Trophoblast cell (in vitro differentiated cells and primary cell): ENCODE measurements around the gene LRRC4.

ENCODE experiments used
- DNase-seq, 2 donors: peaks; one replicate each; pipeline ENCODE4 v3.0.0-alpha.2; 2016
- H2AFZ ChIP-seq: 2 replicates; pipeline ENCODE4 v1.6.1; 2013; ENCODE audit warnings: low read length, moderate library complexity, mild to moderate bottlenecking; ENCODE audit not compliant: insufficient read depth, poor library complexity
- H2AK5ac ChIP-seq: 2 replicates; pipeline ENCODE4 v1.6.1; 2013; ENCODE audit warnings: mild to moderate bottlenecking, low read length
- H2BK120ac ChIP-seq: 2 replicates; pipeline ENCODE4 v1.6.1; 2013; ENCODE audit warnings: low read length, mild to moderate bottlenecking, moderate library complexity; ENCODE audit not compliant: insufficient read depth, poor library complexity
- H2BK12ac ChIP-seq: 2 replicates; pipeline ENCODE4 v1.6.1; 2013; ENCODE audit warnings: mild to moderate bottlenecking, low read length, moderate library complexity
- H2BK5ac ChIP-seq: 2 replicates; pipeline ENCODE4 v1.6.1; 2013; ENCODE audit warnings: low read length, low read depth, moderate library complexity, mild to moderate bottlenecking; ENCODE audit not compliant: poor library complexity
- H3K14ac ChIP-seq: 2 replicates; pipeline ENCODE4 v1.6.1; 2013; ENCODE audit warnings: mild to moderate bottlenecking, low read length
- H3K18ac ChIP-seq: 2 replicates; pipeline ENCODE4 v1.6.1; 2013; ENCODE audit warnings: mild to moderate bottlenecking, low read length
- H3K23ac ChIP-seq: 2 replicates; pipeline ENCODE4 v1.6.1; 2013; ENCODE audit warnings: low read length
- H3K27ac ChIP-seq: 2 replicates; pipeline ENCODE4 v1.5.1; 2013; ENCODE audit warnings: low read depth, mild to moderate bottlenecking, inconsistent platforms, low read length, moderate library complexity
- H3K27me3 ChIP-seq: 2 replicates; pipeline ENCODE4 v1.6.1; 2013; ENCODE audit warnings: inconsistent platforms, mild to moderate bottlenecking, low read length, moderate library complexity; ENCODE audit not compliant: insufficient read depth
- H3K36me3 ChIP-seq, 2 experiments: 1 replicate in 1 of 2; 2 replicates in 1 of 2; pipeline ENCODE4 v1.6.1; 2013; ENCODE audit warnings: low read length in 2 of 2, mild to moderate bottlenecking in 2 of 2, moderate library complexity in 1 of 2; ENCODE audit not compliant: insufficient read depth in 2 of 2, control insufficient read depth in 1 of 2
- H3K4ac ChIP-seq: 2 replicates; pipeline ENCODE4 v1.6.1; 2013; ENCODE audit warnings: low read depth, mild to moderate bottlenecking, low read length, moderate library complexity
- H3K4me1 ChIP-seq, 2 experiments: 1 replicate in 1 of 2; 2 replicates in 1 of 2; pipeline ENCODE4 v1.6.1; 2013; ENCODE audit warnings: low read length in 2 of 2, mild to moderate bottlenecking in 2 of 2, moderate library complexity in 1 of 2; ENCODE audit not compliant: insufficient read depth in 2 of 2, control insufficient read depth in 1 of 2
- H3K4me2 ChIP-seq: 2 replicates; pipeline ENCODE4 v1.6.1; 2013; ENCODE audit warnings: inconsistent platforms, mild to moderate bottlenecking, low read length, moderate library complexity
- H3K4me3 ChIP-seq: 2 replicates; pipeline ENCODE4 v1.5.1; 2013; ENCODE audit warnings: mild to moderate bottlenecking, low read depth, low read length, inconsistent platforms
- H3K79me1 ChIP-seq: one replicate; pipeline ENCODE4 v1.6.1; 2013; ENCODE audit warnings: low read length
- H3K79me2 ChIP-seq: 2 replicates; pipeline ENCODE4 v1.6.1; 2013; ENCODE audit warnings: low read length, mild to moderate bottlenecking; ENCODE audit not compliant: control insufficient read depth, insufficient read depth, poor library complexity
- H3K9ac ChIP-seq: 2 replicates; pipeline ENCODE4 v1.6.1; 2013; ENCODE audit warnings: mild to moderate bottlenecking, low read length
- H3K9me3 ChIP-seq: 2 replicates; pipeline ENCODE4 v1.6.1; 2013; ENCODE audit warnings: low read depth, mild to moderate bottlenecking, control low read depth, inconsistent platforms, low read length; ENCODE audit not compliant: insufficient read depth
- H4K12ac ChIP-seq: 2 replicates; pipeline ENCODE4 v1.6.1; 2013; ENCODE audit warnings: low read depth, mild to moderate bottlenecking, low read length, moderate library complexity
- H4K8ac ChIP-seq: 2 replicates; pipeline ENCODE4 v1.6.1; 2013; ENCODE audit warnings: low read depth, mild to moderate bottlenecking, low read length, moderate library complexity
- H4K91ac ChIP-seq: one replicate; pipeline ENCODE4 v1.6.1; 2013; ENCODE audit warnings: low read depth, mild to moderate bottlenecking, low read length, moderate library complexity
- WGBS: extraction: QIAGEN DNeasy Blood & Tissue Kit; methylation state at CpG from one replicate; pipeline ENCODE4 v1.1.7; 2013; ENCODE audit warnings: missing lambda C conversion rate; ENCODE audit not compliant: insufficient read length, insufficient coverage; ENCODE audit errors: extremely low coverage; 5-methylcytosine and 5-hydroxymethylcytosine counted together

LRRC4 gene

DNA sequence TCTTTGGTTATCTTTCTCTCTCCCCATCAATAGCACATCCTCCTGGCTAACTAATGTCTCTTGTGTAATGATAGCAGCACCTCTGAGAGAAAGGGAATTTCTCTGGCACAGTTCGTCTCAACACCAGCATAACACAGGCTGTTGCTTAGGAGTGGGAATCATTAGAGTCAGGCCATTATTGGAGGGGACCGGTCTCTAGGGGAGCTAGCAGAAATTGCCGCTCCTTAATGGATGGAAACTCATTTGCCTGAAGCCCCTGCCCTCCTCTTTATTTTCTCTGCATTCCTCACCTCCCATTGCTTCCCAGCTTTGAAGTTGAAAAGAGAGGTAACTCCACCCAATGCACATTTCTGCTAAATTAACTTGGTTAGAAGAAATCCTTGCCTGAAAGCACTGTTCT, 11.9 kb downstream of the LRRC4 start:
- no peak overlapping the region for H3K9ac ChIP-seq
- H3K4me3 ChIP-seq, result no peak overlapping the region
- H3K18ac ChIP-seq, result no peak overlapping the region
- DNase-seq, result no peak
- no peak overlapping the region for H2BK120ac ChIP-seq
- H2BK5ac ChIP-seq, result no peak overlapping the region
- H3K36me3 ChIP-seq, result peaks cover 11 to 27% of the 10 kb centered on the region in 2 experiments
- no peak overlapping the region for H3K4me2 ChIP-seq
- no peak overlapping the region for H4K8ac ChIP-seq
- H3K27me3 ChIP-seq, result no peaks in the 10 kb centered on the region
- no peaks in the 10 kb centered on the region for H3K79me2 ChIP-seq
- H2BK12ac ChIP-seq, result no peak overlapping the region
- H3K4ac ChIP-seq, result no peak overlapping the region
- no peaks in the 10 kb centered on the region for H3K79me1 ChIP-seq
- H4K91ac ChIP-seq, result no peak overlapping the region
- no peak overlapping the region for H2AFZ ChIP-seq
- no peaks in the 10 kb centered on the region for H3K9me3 ChIP-seq
- no peak overlapping the region for H2AK5ac ChIP-seq
- H3K14ac ChIP-seq, result no peak overlapping the region
- no CpG with 5 or more reads among the region's 3 CpGs for WGBS
- H4K12ac ChIP-seq, result no peak overlapping the region
- peaks cover 13 to 16% of the 10 kb centered on the region in 2 experiments for H3K4me1 ChIP-seq
- no peak overlapping the region for H3K27ac ChIP-seq
- H3K23ac ChIP-seq, result no peak overlapping the region

DNA sequence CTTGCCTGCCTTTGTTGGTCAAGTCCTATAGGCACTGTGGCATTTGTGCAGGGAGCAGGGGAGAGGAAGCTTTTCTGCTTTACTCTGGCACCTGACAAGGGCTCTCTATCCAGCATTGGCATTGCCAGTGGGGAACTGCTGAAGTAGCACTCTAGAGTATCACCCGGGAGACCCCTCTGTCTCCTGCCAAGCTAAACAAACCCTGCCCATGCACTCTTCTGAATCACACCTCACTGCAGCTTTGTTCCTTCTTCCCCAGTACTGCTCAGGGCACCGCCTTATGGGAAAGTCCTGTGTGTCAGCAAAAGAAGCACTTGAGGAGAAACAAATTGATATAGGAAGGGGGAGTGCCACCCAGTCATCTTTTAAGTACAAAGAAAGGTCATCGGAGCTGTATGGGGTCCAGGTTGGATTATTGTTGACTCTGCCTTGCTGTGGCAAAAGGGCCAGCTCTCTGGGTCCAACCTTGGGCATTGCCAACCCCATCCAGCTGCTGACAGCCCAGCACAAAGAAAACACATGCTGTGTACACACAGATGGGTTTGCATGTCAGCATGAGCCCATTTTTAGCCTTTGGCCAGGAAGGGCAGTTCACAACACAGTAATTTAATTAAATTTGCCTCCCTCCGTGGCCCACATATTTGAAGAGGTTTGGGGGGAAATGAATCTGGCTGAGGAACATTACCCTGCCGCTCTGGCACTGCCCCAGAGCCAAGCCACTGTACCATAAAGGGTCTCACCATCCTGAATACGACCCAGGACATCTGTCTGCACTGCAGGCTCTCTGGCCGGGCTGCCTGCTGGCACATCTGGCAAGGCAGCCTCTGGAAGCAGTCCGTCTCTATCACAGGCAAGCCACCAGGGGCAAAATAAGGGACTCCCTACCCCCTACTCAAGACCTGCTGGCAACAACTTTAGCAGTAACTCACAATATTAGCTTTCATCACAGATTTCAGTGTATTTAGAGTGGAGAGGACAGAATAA, 13.1 kb downstream of the LRRC4 start:
- no peak overlapping the region for H3K23ac ChIP-seq
- H2AFZ ChIP-seq, result no peak overlapping the region
- H2AK5ac ChIP-seq, result no peak overlapping the region
- no peak overlapping the region for H3K4me2 ChIP-seq
- DNase-seq, result no peak
- H3K4me3 ChIP-seq, result no peak overlapping the region
- H4K8ac ChIP-seq, result no peak overlapping the region
- peaks cover 13 to 14% of the 10 kb centered on the region in 2 experiments for H3K4me1 ChIP-seq
- H3K9me3 ChIP-seq, result no peaks in the 10 kb centered on the region
- no peak overlapping the region for H2BK5ac ChIP-seq
- H4K12ac ChIP-seq, result no peak overlapping the region
- H4K91ac ChIP-seq, result no peak overlapping the region
- no CpG with 5 or more reads among the region's 8 CpGs for WGBS
- H3K27me3 ChIP-seq, result no peaks in the 10 kb centered on the region
- H3K4ac ChIP-seq, result no peak overlapping the region
- no peak overlapping the region for H3K9ac ChIP-seq
- H2BK120ac ChIP-seq, result no peak overlapping the region
- H3K14ac ChIP-seq, result no peak overlapping the region
- no peak overlapping the region for H3K27ac ChIP-seq
- no peak overlapping the region for H3K18ac ChIP-seq
- H2BK12ac ChIP-seq, result no peak overlapping the region
- no peaks in the 10 kb centered on the region for H3K79me2 ChIP-seq
- peaks cover 11 to 26% of the 10 kb centered on the region in 2 experiments for H3K36me3 ChIP-seq
- H3K79me1 ChIP-seq, result no peaks in the 10 kb centered on the region

DNA sequence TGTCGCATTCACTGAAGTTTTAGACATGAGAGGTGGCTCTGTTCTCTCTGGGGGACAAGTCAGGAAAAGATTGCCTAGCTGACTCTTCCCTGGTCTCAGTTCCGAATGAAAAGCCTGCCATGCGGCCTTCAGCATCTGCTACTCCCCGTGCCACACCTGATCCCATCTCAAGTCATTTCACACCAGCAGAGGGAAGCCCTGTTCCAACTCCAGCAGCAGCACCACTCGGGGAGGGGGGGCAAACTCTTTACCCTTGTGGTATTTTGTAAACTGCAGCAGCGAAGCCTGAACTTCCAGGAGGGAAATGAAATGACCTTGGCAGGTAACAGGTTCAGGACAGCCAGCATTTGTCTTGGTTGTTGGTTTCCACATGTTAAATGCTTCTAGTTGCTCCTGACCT, 13.8 kb downstream of the LRRC4 start:
- no peak overlapping the region for H2AFZ ChIP-seq

DNA sequence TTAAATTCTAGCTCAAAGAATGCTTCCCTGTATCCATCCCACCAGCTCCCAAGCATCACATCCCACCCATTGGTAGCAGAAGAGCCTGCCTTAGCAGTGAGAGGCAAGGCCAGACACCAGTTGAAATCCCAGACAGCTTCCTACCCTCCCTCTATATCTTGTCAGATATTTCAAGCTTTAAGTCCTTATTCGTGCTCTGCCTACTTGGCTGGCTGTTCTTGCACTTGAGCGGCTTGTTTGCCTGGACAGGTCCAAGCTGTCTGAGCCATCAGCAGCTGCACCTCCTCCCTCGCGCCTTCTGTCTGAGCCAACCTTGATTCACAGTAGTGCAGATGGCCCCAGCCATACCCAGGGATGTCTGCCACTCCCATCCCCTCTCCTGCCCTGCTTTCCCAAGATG, 16.4 kb downstream of the LRRC4 start:
- Histone ChIP-seq H3K18ac (no peak overlapping the region), H3K79me2 (no peaks in the 10 kb centered on the region), H4K91ac (no peak overlapping the region), H2BK12ac (no peak overlapping the region), H2AFZ (no peak overlapping the region), H3K23ac (no peak overlapping the region), H3K9ac (no peak overlapping the region), H3K27ac (no peak overlapping the region), H3K4me1 (no peaks in the 10 kb centered on the region), H3K4me2 (no peak overlapping the region), H3K36me3 (peaks cover 17 to 33% of the 10 kb centered on the region in 2 experiments), H3K4ac (no peak overlapping the region), H3K14ac (no peak overlapping the region), H2BK5ac (no peak overlapping the region), H3K4me3 (no peak overlapping the region), H3K27me3 (no peaks in the 10 kb centered on the region), H4K12ac (no peak overlapping the region), H3K9me3 (no peaks in the 10 kb centered on the region), H2BK120ac (no peak overlapping the region), H2AK5ac (no peak overlapping the region), H4K8ac (no peak overlapping the region), H3K79me1 (no peaks in the 10 kb centered on the region)
- WGBS, result no CpG with 5 or more reads among the region's 4 CpGs
- no peak for DNase-seq

More for the DNA sequence above, 13.8 kb downstream of the LRRC4 start:
- Histone ChIP-seq H3K4ac (no peak overlapping the region), H3K23ac (no peak overlapping the region), H3K79me2 (no peaks in the 10 kb centered on the region), H3K18ac (no peak overlapping the region), H3K4me2 (no peak overlapping the region), H3K14ac (no peak overlapping the region), H2BK12ac (no peak overlapping the region), H4K8ac (no peak overlapping the region), H2AK5ac (no peak overlapping the region), H4K12ac (no peak overlapping the region), H3K36me3 (peaks cover 16 to 33% of the 10 kb centered on the region in 2 experiments), H3K4me1 (peaks cover 8 to 9% of the 10 kb centered on the region in 2 experiments), H4K91ac (no peak overlapping the region), H3K9ac (no peak overlapping the region), H3K9me3 (no peaks in the 10 kb centered on the region), H3K27ac (no peak overlapping the region), H2BK5ac (no peak overlapping the region), H3K27me3 (no peaks in the 10 kb centered on the region), H2BK120ac (no peak overlapping the region), H3K4me3 (no peak overlapping the region), H3K79me1 (no peaks in the 10 kb centered on the region)
- WGBS, result no CpG with 5 or more reads among the region's 6 CpGs
- DNase-seq, result no peak
